Thyroid gland (tissue), 4 donors: ENCODE results near the gene DNTT. TPM values are rescaled to one million over a fixed set of nuclear protein-coding genes. Genes with fewer than 3 reads are reported as not detected.
A peak's percentile ranks its signal among the peaks of the same experiment; 100 is the strongest.

Source experiments
- DNase-seq, 2 donors: peaks; one replicate each; pipeline ENCODE4 v3.0.0-alpha.2; 2019
- H3K27ac ChIP-seq, 3 donors: fragments of 200-600 bp; sonication (generic); 1 replicate in 2 of 3; 2 replicates in 1 of 3; pipeline ENCODE4 v1.5.1; 2016 to 2019; ENCODE audit warnings: mild to moderate bottlenecking in 1 of 3, moderate library complexity in 1 of 3
- H3K27me3 ChIP-seq: fragments of 200-600 bp; sonication (generic); one replicate; pipeline ENCODE4 v1.5.1; 2019
- H3K36me3 ChIP-seq, 2 donors: fragments of 200-600 bp; sonication (generic); one replicate each; pipeline ENCODE4 v1.5.1; 2016 to 2019
- H3K4me1 ChIP-seq, 2 donors: fragments of 200-600 bp; sonication (generic); one replicate each; pipeline ENCODE4 v1.5.1; 2017 to 2019
- H3K4me3 ChIP-seq, 3 donors: fragments of 200-600 bp; sonication (generic); replicated peaks in 1 of 3; 1 replicate in 2 of 3; 2 replicates in 1 of 3; pipeline ENCODE4 v1.5.1; 2016; ENCODE audit warnings: mild to moderate bottlenecking in 1 of 3
- H3K9me3 ChIP-seq: fragments of 200-600 bp; sonication (generic); one replicate; pipeline ENCODE4 v1.5.1; 2017
- POLR2A ChIP-seq, 2 donors: fragments of 450-650 bp; IDR thresholded peaks; one replicate each; pipeline ENCODE4 v1.6.1; 2017; ENCODE audit warnings: antibody characterized with exemption in 2 of 2, mild to moderate bottlenecking in 2 of 2, moderate library complexity in 1 of 2
- WGBS, 2 donors: methylation state at CpG; one replicate each; pipeline ENCODE4 v1.1.5; 2017; 5-methylcytosine and 5-hydroxymethylcytosine counted together
- intact Hi-C: fragments of 100-400 bp; cut with DNase I; formaldehyde crosslinking; loops from one replicate; pipeline ENCODE4 v1.15.1; 2023
- total RNA-seq, 4 donors: library from RNA; depleted of rRNA; stranded (reverse); fragments of >200 nt; gene quantifications; one replicate each; pipeline ENCODE4 v1.2.3, GENCODE V29; 2016
- TF ChIP-seq, protein P1 (sequence below), 6 experiments: fragments of 200-600 bp in 3 of 6; fragments of 450-650 bp in 3 of 6; sonication (generic) in 3 of 6; IDR thresholded peaks; one replicate each; pipeline ENCODE4 v1.5.1; 2016 to 2019; ENCODE audit warnings: antibody characterized with exemption in 6 of 6, mild to moderate bottlenecking in 2 of 6, inconsistent platforms in 1 of 6, moderate library complexity in 1 of 6

DNTT gene
- total RNA-seq, 4 donors from 2014 or later, result 0.88 TPM; not detected in 3

DNA sequence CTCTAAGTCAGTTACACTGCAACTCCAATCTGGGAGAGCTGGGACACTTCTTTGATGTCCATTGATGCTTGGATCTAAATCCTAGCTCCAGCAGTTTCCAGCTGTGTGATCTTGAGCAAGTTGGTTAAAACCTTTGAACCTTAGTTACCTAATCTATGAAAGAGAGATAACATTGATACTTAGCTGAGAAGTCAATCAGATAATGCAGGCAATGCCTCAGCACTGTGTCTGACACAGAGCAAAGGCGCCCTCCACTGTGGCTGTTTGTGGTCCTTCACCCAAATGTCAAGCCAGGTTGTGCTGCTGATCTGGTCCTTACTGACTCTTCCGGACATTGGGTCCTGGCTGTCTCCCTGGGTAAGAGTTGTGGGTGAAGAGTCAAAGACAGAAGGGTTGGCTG is 20.2 kb downstream of the DNTT start:
- Histone ChIP-seq H3K36me3 (no peaks in the 10 kb centered on the region), H3K27me3 (no peaks in the 10 kb centered on the region), H3K4me3 (no peak overlapping the region), H3K27ac (no peak overlapping the region), H3K4me1 (no peaks in the 10 kb centered on the region), H3K9me3 (no peaks in the 10 kb centered on the region)
- no peak for DNase-seq
- 88 to 96% methylated on average over 2 of the region's 2 CpGs for WGBS, 2 donors
- intact Hi-C loops, result no loop called here
- TF ChIP-seq, protein P1, sequence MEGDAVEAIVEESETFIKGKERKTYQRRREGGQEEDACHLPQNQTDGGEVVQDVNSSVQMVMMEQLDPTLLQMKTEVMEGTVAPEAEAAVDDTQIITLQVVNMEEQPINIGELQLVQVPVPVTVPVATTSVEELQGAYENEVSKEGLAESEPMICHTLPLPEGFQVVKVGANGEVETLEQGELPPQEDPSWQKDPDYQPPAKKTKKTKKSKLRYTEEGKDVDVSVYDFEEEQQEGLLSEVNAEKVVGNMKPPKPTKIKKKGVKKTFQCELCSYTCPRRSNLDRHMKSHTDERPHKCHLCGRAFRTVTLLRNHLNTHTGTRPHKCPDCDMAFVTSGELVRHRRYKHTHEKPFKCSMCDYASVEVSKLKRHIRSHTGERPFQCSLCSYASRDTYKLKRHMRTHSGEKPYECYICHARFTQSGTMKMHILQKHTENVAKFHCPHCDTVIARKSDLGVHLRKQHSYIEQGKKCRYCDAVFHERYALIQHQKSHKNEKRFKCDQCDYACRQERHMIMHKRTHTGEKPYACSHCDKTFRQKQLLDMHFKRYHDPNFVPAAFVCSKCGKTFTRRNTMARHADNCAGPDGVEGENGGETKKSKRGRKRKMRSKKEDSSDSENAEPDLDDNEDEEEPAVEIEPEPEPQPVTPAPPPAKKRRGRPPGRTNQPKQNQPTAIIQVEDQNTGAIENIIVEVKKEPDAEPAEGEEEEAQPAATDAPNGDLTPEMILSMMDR (IDR thresholded peaks at IDR 0.05), result no peak
- no peak for TF ChIP-seq POLR2A (IDR thresholded peaks at IDR 0.05)

DNA sequence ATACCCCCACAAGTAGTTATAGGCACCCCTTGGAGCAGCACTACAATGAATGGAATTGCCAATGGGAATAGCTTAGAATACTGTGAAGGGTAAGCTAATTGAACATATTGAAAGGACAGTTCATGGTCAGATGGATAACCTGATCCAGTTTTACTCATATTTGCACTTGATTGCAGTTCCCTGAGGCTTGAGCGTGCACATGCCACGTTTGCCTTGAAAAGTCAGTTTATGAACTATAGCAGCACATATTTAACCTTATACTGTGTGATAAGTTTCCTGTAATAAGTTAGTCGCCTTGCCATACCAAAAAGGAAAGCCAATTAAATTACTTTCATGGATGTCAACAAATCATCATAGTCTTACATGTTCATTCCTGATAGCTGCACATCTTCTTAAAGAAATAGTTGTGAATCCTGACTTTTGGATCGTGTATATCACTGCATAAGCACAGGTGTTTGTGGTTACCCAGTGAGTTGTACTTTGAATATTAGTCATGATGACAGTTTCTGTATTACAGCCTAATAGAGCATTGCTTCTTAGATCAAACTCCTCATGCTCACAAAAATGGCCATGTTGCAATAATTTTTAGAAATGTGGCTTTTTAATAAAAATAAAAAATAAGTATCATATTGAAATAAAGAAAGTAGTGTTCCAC is 21.6 kb downstream of the DNTT start:
- WGBS, 2 donors, result 84 to 92% methylated on average over 4 of the region's 4 CpGs
- TF ChIP-seq, protein P1 (IDR thresholded peaks at IDR 0.05), result no peak
- no peak for TF ChIP-seq POLR2A (IDR thresholded peaks at IDR 0.05)
- Histone ChIP-seq H3K9me3 (no peaks in the 10 kb centered on the region), H3K4me3 (no peak overlapping the region), H3K4me1 (no peaks in the 10 kb centered on the region), H3K27ac (no peak overlapping the region), H3K36me3 (no peaks in the 10 kb centered on the region), H3K27me3 (no peaks in the 10 kb centered on the region)
- no peak for DNase-seq
- intact Hi-C loops, result no loop called here

GRCh38 chr10:96327462-96327861 is 23.2 kb downstream of the DNTT start:
- no peak overlapping the region for H3K27ac ChIP-seq
- no peak for TF ChIP-seq POLR2A (IDR thresholded peaks at IDR 0.05)
- TF ChIP-seq, protein P1 (IDR thresholded peaks at IDR 0.05), result no peak
- intact Hi-C loops, result no loop called here
- WGBS, 2 donors, result 83 to 88% methylated on average over 7 of the region's 7 CpGs
- H3K4me3 ChIP-seq, result no peak overlapping the region
- H3K4me1 ChIP-seq, result peaks cover 5 to 10% of the 10 kb centered on the region in 2 donors
- H3K27me3 ChIP-seq, result no peaks in the 10 kb centered on the region
- DNase-seq, result no peak
- H3K9me3 ChIP-seq, result no peaks in the 10 kb centered on the region
- no peaks in the 10 kb centered on the region for H3K36me3 ChIP-seq

DNA sequence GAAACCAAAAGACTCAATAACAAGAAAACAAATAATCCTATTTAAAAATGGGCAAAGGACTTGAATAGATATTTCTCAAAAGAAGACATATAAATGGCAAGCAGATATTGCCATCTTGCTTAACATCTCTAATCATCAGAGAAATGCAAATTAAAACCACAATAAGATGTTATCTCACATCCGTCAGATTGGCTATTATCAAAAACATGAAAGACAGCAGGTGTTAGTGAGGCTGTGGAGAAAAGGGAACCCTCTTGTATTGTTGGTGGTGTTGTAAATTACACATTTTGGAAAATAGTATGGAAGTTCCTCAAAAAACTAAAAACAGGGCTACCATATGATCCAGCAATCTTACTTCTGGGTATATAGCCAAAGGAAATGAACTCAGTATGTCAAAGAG is 28.9 kb downstream of the DNTT start:
- DNase-seq, result no peak
- 89% methylated on average over 1 of the region's 1 CpG for WGBS, 2 donors
- intact Hi-C loops, result no loop called here
- H3K4me3 ChIP-seq, result no peak overlapping the region
- no peaks in the 10 kb centered on the region for H3K36me3 ChIP-seq
- H3K4me1 ChIP-seq, result peaks cover 14 to 24% of the 10 kb centered on the region in 2 donors
- peak overlapping the region in 2 of 3 donors; percentile 50 to 62 for H3K27ac ChIP-seq
- TF ChIP-seq, protein P1 (IDR thresholded peaks at IDR 0.05), result no peak
- no peak for TF ChIP-seq POLR2A (IDR thresholded peaks at IDR 0.05)
- H3K9me3 ChIP-seq, result no peaks in the 10 kb centered on the region
- H3K27me3 ChIP-seq, result no peaks in the 10 kb centered on the region

GRCh38 chr10:96334616-96335526 is 30.6 kb downstream of the DNTT start:
- H3K27ac ChIP-seq, result peak overlapping the region; percentile 52 to 66 (median 59)
- H3K4me1 ChIP-seq, result peaks cover 14 to 24% of the 10 kb centered on the region in 2 donors
- TF ChIP-seq, protein P1 (IDR thresholded peaks at IDR 0.05), result peak; percentile 23 to 77 (median 65)
- TF ChIP-seq POLR2A (IDR thresholded peaks at IDR 0.05), result no peak
- no peaks in the 10 kb centered on the region for H3K36me3 ChIP-seq
- no peak overlapping the region for H3K4me3 ChIP-seq
- WGBS, 2 donors, result 37 to 43% methylated on average over 5 of the region's 5 CpGs
- no peaks in the 10 kb centered on the region for H3K9me3 ChIP-seq
- no peaks in the 10 kb centered on the region for H3K27me3 ChIP-seq
- DNase-seq, result peak; percentile 37 to 41
- intact Hi-C loops, result no loop called here
